Breast epithelium (tissue), 3 donors: ENCODE measurements around the gene PRAMEF4.
"Not testable (repeated sequence)": the region's sequence is repeated elsewhere in the genome, so short reads cannot be mapped to it uniquely, and the experiment has no call there.

Experiments
- POLR2A ChIP-seq: fragments of 450-650 bp; IDR thresholded peaks from one replicate; pipeline ENCODE4 v1.6.1; 2016; ENCODE audit warnings: antibody characterized with exemption, mild to moderate bottlenecking, moderate library complexity
- POLR2AphosphoS5 ChIP-seq, 3 donors: sonication (generic); formaldehyde crosslinking; IDR thresholded peaks; one replicate each; pipeline ENCODE4 v1.6.1; 2017; ENCODE audit warnings: antibody characterized with exemption in 3 of 3
- TF ChIP-seq, protein P1 (sequence below), 3 donors: fragments of 450-650 bp; IDR thresholded peaks; one replicate each; pipeline ENCODE4 v1.5.1; 2016 to 2017; ENCODE audit warnings: antibody characterized with exemption in 3 of 3, mild to moderate bottlenecking in 3 of 3, moderate library complexity in 3 of 3

DNA sequence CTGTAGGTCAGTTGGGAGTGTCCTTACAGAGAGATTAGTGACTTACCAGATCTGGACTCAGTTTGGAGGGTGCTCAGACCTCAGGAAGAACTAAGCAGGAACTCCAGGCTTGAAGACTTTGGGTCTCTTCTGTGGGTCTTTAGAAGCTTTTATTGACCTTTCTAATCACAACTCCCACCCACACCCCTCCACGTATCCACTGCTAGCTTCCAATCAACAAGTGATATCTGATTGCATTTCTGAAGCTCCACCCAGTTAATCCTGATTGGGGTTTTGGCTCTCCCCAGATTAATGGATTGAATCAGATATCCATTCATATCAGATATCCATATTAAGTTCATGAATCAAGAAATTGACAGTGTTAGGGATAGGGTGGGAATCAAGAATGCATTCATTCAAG, 12.2 kb upstream of the PRAMEF4 start, which contains the start of gene PRAMEF10:
- TF ChIP-seq, protein P1, sequence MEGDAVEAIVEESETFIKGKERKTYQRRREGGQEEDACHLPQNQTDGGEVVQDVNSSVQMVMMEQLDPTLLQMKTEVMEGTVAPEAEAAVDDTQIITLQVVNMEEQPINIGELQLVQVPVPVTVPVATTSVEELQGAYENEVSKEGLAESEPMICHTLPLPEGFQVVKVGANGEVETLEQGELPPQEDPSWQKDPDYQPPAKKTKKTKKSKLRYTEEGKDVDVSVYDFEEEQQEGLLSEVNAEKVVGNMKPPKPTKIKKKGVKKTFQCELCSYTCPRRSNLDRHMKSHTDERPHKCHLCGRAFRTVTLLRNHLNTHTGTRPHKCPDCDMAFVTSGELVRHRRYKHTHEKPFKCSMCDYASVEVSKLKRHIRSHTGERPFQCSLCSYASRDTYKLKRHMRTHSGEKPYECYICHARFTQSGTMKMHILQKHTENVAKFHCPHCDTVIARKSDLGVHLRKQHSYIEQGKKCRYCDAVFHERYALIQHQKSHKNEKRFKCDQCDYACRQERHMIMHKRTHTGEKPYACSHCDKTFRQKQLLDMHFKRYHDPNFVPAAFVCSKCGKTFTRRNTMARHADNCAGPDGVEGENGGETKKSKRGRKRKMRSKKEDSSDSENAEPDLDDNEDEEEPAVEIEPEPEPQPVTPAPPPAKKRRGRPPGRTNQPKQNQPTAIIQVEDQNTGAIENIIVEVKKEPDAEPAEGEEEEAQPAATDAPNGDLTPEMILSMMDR (IDR thresholded peaks at IDR 0.05): not testable (repeated sequence)
- not testable (repeated sequence) for TF ChIP-seq POLR2A; POLR2AphosphoS5 (IDR thresholded peaks at IDR 0.05)
